ENCODE results near the gene TUBB2B. TPM values are rescaled to one million over a fixed set of nuclear protein-coding genes. Genes with fewer than 3 reads are reported as not detected.
"Not testable (repeated sequence)": the region's sequence is repeated elsewhere in the genome, so short reads cannot be mapped to it uniquely, and the experiment has no call there.

The TUBB2B gene
- total and polyA plus RNA-seq, 10 of the 15 experiments (the other 5 are each of a cell fraction or from before 2014, with no cell fraction given), result 2.6 to 75.2 (median 21.2) TPM

GRCh38 chr6:3183066-3183465 is 44.4 kb downstream of the TUBB2B start:
- CTCF ChIA-PET, result no interaction called here
- in situ Hi-C loops (cut with MboI), result no loop called here

GRCh38 chr6:3181105-3181504 is 46.3 kb downstream of the TUBB2B start:
- intact Hi-C loops (cut with micrococcal nuclease; ENCODE audit: unreplicated experiment) (no loop called here), in situ Hi-C loops (cut with MboI) (no loop called here)
- WGBS (ENCODE audit: insufficient coverage, insufficient replicate concordance, low lambda C conversion rate, missing lambda C conversion rate), result 48% methylated on average over 2 of the region's 2 CpGs
- Histone ChIP-seq H3K4me1 (ENCODE audit: control insufficient read depth, insufficient read depth, low read length) (no peaks in the 10 kb centered on the region), H3K9ac (ENCODE audit: control insufficient read depth, insufficient read depth, low read length) (no peak overlapping the region), H3K4me3 (no peak overlapping the region), H3K9me3 (replicated peaks; ENCODE audit: control insufficient read depth, insufficient read depth, low read length) (no peaks in the 10 kb centered on the region), H3K27me3 (replicated peaks in 1 of 2; ENCODE audit: control insufficient read depth in 2 of 2, insufficient read depth in 2 of 2, low read length in 1 of 2) (no peaks in the 10 kb centered on the region), H3K4me2 (ENCODE audit: control insufficient read depth, insufficient read depth) (no peak overlapping the region), H4K20me1 (ENCODE audit: control insufficient read depth, insufficient read depth) (no peaks in the 10 kb centered on the region), H3K36me3 (ENCODE audit: control insufficient read depth in 2 of 2, insufficient read depth in 2 of 2, low read length in 1 of 2) (no peaks in the 10 kb centered on the region), H3K27ac (ENCODE audit: control insufficient read depth, insufficient read depth) (no peak overlapping the region), H3K79me2 (ENCODE audit: control insufficient read depth, insufficient read depth, low read length) (no peaks in the 10 kb centered on the region), H2AFZ (ENCODE audit: control insufficient read depth, low read depth, low read length) (no peak overlapping the region)
- POLR2A ChIA-PET, result no interaction called here
- RAD21 ChIA-PET (ENCODE audit: unreplicated experiment), result no interaction called here
- BruUV-seq (replicated peaks), result no TSS peak
- CTCF ChIA-PET, result no interaction called here
- SMC1A ChIA-PET (ENCODE audit: uncharacterized antibody, unreplicated experiment), result no interaction called here
- FAIRE-seq (no peak), DNase-seq (ENCODE audit: low read depth, low spot score) (no peak), ATAC-seq (no peak)
- TF ChIP-seq STAT1 (conservative IDR thresholded peaks at IDR 0.05), result no peak
- TF ChIP-seq ZNF274 (IDR thresholded peaks at IDR 0.05; ENCODE audit: insufficient read depth, insufficient read length), result no peak
- no peak for TF ChIP-seq EP300 (IDR thresholded peaks at IDR 0.05; ENCODE audit: borderline replicate concordance in 1 of 2, control insufficient read depth in 1 of 2, low read depth in 2 of 2, low read length in 2 of 2)
- no peak for TF ChIP-seq ZSCAN29 (IDR thresholded peaks at IDR 0.05)
- TF ChIP-seq RCOR1 (conservative IDR thresholded peaks at IDR 0.05; ENCODE audit: low read depth, low read length), result no peak
- TF ChIP-seq E2F4 (IDR thresholded peaks at IDR 0.05; ENCODE audit: low read depth, low read length), result no peak
- TF ChIP-seq MTA2 (IDR thresholded peaks at IDR 0.05; ENCODE audit: low read depth), result no peak

More at GRCh38 chr6:3183066-3183465, 44.4 kb downstream of the TUBB2B start:
- no TSS peak for BruUV-seq (replicated peaks)
- Histone ChIP-seq H3K4me3 (no peak overlapping the region), H4K20me1 (ENCODE audit: control insufficient read depth, insufficient read depth) (no peaks in the 10 kb centered on the region), H3K9me3 (replicated peaks; ENCODE audit: control insufficient read depth, insufficient read depth, low read length) (no peaks in the 10 kb centered on the region), H2AFZ (ENCODE audit: control insufficient read depth, low read depth, low read length) (no peak overlapping the region), H3K36me3 (ENCODE audit: control insufficient read depth in 2 of 2, insufficient read depth in 2 of 2, low read length in 1 of 2) (no peaks in the 10 kb centered on the region), H3K27me3 (replicated peaks in 1 of 2; ENCODE audit: control insufficient read depth in 2 of 2, insufficient read depth in 2 of 2, low read length in 1 of 2) (no peaks in the 10 kb centered on the region; a peak in 1 of 4 replicates), H3K27ac (ENCODE audit: control insufficient read depth, insufficient read depth) (no peak overlapping the region), H3K4me1 (ENCODE audit: control insufficient read depth, insufficient read depth, low read length) (peaks cover 15% of the 10 kb centered on the region), H3K9ac (ENCODE audit: control insufficient read depth, insufficient read depth, low read length) (no peak overlapping the region), H3K4me2 (ENCODE audit: control insufficient read depth, insufficient read depth) (no peak overlapping the region), H3K79me2 (ENCODE audit: control insufficient read depth, insufficient read depth, low read length) (no peaks in the 10 kb centered on the region)
- DNase-seq (ENCODE audit: low read depth, low spot score), result no peak
- WGBS (ENCODE audit: insufficient coverage, insufficient replicate concordance, low lambda C conversion rate, missing lambda C conversion rate), result 58% methylated on average over 4 of the region's 4 CpGs
- no peak for FAIRE-seq
- ChIA-PET POLR2A (no interaction called here), RAD21 (ENCODE audit: unreplicated experiment) (no interaction called here), SMC1A (ENCODE audit: uncharacterized antibody, unreplicated experiment) (interaction anchor here (0.7 kb wide), 1 partner anchor 198 kb away, joined by 5 read pairs; no protein-coding TSS in a partner anchor)
- no peak for TF ChIP-seq BRCA1 (IDR thresholded peaks at IDR 0.05; ENCODE audit: low read depth, low read length)
- no peak for TF ChIP-seq FOS (IDR thresholded peaks at IDR 0.05; ENCODE audit: borderline replicate concordance, extremely low read depth, insufficient read length)
- TF ChIP-seq ATF7 (IDR thresholded peaks at IDR 0.05; ENCODE audit: low read depth), result no peak
- no peak for TF ChIP-seq RCOR1 (conservative IDR thresholded peaks at IDR 0.05; ENCODE audit: low read depth, low read length)
- no peak for ATAC-seq
- intact Hi-C loops (cut with micrococcal nuclease; ENCODE audit: unreplicated experiment), result no loop called here

GRCh38 chr6:3179945-3180344 is 47.5 kb downstream of the TUBB2B start:
- not testable (repeated sequence) for FAIRE-seq

More at GRCh38 chr6:3179945-3180344, 47.5 kb downstream of the TUBB2B start:
- H3K4me3 ChIP-seq; H2AFZ ChIP-seq (ENCODE audit: control insufficient read depth, low read depth, low read length); H4K20me1 ChIP-seq (ENCODE audit: control insufficient read depth, insufficient read depth); H3K79me2 ChIP-seq (ENCODE audit: control insufficient read depth, insufficient read depth, low read length); H3K9me3 ChIP-seq (replicated peaks; ENCODE audit: control insufficient read depth, insufficient read depth, low read length); SMC1A ChIA-PET (ENCODE audit: uncharacterized antibody, unreplicated experiment); H3K36me3 ChIP-seq (ENCODE audit: control insufficient read depth in 2 of 2, insufficient read depth in 2 of 2, low read length in 1 of 2); ATAC-seq; H3K27ac ChIP-seq (ENCODE audit: control insufficient read depth, insufficient read depth); H3K4me1 ChIP-seq (ENCODE audit: control insufficient read depth, insufficient read depth, low read length); DNase-seq (ENCODE audit: low read depth, low spot score); BruUV-seq (replicated peaks); H3K4me2 ChIP-seq (ENCODE audit: control insufficient read depth, insufficient read depth); POLR2A ChIA-PET; H3K27me3 ChIP-seq (replicated peaks in 1 of 2; ENCODE audit: control insufficient read depth in 2 of 2, insufficient read depth in 2 of 2, low read length in 1 of 2); RAD21 ChIA-PET (ENCODE audit: unreplicated experiment); in situ Hi-C loops (cut with MboI); CTCF ChIA-PET; H3K9ac ChIP-seq (ENCODE audit: control insufficient read depth, insufficient read depth, low read length): not testable (repeated sequence)
- intact Hi-C loops (cut with micrococcal nuclease; ENCODE audit: unreplicated experiment), result loop anchor here (1.0 kb wide), 1 partner anchor 24 kb away; no protein-coding TSS in a partner anchor
- WGBS (ENCODE audit: insufficient coverage, insufficient replicate concordance, low lambda C conversion rate, missing lambda C conversion rate), result 60% methylated on average over 5 of the region's 8 CpGs

Data from GM12878 (cell line).